GM11168 (cell line): ENCODE measurements around the gene SLC6A13.
"Not testable (repeated sequence)": the region's sequence is repeated elsewhere in the genome, so short reads cannot be mapped to it uniquely, and the experiment has no call there.

ENCODE experiments used
- in situ Hi-C: fragments of 300-500 bp; cut with MboI; formaldehyde crosslinking; loops from one replicate; pipeline ENCODE4 v1.12.0; 2022; ENCODE audit warnings: low sequenced_read_pairs; ENCODE audit not compliant: unreplicated experiment

Gene SLC6A13

GRCh38 chr12:262817-263216 lies at the start of gene SLC6A13:
TSS of gene SLC6A13 (minus strand) at chr12:262836. CDS start at chr12:260052, 2,784 bp downstream.
- in situ Hi-C loops = no loop called here

- in situ Hi-C loops = no loop called here
Measured at GRCh38 chr12:308511-308910, 45.9 kb upstream of the SLC6A13 start.

DNA sequence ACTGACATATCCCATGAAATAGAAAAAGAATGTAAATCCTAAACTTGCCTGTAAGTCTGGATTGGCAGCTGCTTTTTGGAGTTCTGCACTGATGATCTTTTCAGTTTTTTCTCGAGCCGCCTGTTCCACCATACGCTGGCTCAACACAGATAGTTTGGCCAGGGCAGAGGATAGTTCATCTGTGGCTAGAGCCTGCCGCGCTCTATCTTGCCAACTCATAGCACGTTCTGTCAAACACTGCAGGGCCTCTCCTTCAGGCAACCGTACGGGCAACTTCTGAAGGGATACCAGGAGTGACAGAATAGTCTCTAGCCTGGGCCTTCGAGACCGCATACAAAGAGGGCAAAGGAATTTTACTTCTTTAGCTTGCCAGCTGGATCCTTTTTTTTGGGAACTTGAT lies 44.8 kb upstream of the SLC6A13 start:
- in situ Hi-C loops = no loop called here

- in situ Hi-C loops = no loop called here
Measured at GRCh38 chr12:304805-305204, 42.2 kb upstream of the SLC6A13 start.

DNA sequence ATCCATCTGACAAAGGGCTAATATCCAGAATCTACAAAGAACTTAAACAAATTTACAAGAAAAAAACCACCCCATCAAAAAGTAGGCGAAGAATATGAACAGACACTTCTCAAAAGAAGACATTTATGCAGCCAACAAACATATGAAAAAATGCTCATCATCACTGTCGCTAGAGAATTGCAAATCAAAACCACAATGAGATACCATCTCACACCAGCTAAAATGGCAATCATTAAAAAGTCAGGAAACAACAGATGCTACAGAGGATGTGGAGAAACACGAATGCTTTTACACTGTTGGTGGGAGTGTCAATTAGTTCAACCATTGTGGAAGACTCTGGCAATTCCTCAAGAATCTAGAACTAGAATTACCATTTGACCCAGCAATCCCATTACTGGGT lies 40.1 kb upstream of the SLC6A13 start:
- in situ Hi-C loops = not testable (repeated sequence)

DNA sequence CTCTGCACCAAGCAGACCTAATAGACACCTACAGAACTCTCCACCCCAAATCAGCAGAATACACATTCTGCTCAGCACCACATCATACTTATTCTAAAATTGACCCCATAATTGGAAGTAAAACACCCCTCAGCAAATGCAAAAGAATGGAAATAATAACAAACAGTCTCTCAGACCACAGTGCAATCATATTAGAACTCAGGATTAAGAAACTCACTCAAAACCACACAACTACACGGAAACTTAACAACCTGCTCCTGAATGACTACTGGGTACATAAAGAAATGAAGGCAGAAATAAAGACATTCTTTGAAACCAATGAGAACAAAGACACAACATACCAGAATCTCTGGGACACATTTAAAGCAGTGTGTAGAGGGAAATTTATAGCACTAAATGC lies 37.5 kb upstream of the SLC6A13 start:
- in situ Hi-C loops = not testable (repeated sequence)

DNA sequence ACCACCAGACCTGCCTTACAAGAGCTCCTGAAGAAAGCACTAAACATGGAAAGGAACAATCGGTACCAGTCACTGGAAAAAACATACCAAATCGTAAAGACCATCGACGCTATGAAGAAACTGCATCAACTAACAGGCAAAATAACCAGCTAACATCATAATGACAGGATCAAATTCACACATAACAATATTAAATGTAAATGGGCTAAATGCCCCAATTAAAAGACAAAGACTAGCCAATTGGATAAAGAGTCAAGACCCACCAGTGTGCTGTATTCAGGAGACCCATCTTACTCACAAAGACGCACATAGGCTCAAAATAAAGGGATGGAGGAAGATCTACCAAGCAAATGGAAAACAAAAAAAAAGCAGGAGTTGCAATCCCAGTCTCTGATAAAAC lies 36.9 kb upstream of the SLC6A13 start:
- in situ Hi-C loops = not testable (repeated sequence)

GRCh38 chr12:298059-298458 lies 35.4 kb upstream of the SLC6A13 start:
- in situ Hi-C loops = not testable (repeated sequence)

GRCh38 chr12:295132-295531 lies 32.5 kb upstream of the SLC6A13 start:
- in situ Hi-C loops = no loop called here

DNA sequence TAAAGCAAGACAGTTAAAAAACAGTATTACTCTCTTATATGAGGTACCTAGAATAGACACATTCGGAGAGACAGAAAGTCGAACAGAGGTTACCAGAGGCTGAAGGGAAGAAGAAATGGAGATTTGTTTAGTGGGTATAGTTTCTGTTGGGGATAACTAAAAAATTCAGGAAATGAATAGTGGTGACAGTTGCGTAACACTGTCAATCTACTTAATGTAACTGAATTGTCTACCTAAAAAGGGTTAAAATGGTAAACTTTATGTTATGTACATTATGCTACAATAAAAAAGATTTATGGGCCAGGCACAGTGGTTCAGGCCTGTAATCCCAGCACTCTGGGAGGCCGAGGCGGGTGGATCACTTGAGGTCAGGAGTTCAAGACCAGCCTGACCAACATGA lies 30.6 kb upstream of the SLC6A13 start:
- in situ Hi-C loops = no loop called here

GRCh38 chr12:292186-292585 lies 29.6 kb upstream of the SLC6A13 start:
- in situ Hi-C loops = no loop called here

- in situ Hi-C loops = no loop called here
Measured at GRCh38 chr12:291153-291723, 28.6 kb upstream of the SLC6A13 start.

- in situ Hi-C loops = no loop called here
Measured at GRCh38 chr12:288687-289086, 26.1 kb upstream of the SLC6A13 start.

- in situ Hi-C loops = no loop called here
Measured at GRCh38 chr12:286531-287300, 24.1 kb upstream of the SLC6A13 start.

DNA sequence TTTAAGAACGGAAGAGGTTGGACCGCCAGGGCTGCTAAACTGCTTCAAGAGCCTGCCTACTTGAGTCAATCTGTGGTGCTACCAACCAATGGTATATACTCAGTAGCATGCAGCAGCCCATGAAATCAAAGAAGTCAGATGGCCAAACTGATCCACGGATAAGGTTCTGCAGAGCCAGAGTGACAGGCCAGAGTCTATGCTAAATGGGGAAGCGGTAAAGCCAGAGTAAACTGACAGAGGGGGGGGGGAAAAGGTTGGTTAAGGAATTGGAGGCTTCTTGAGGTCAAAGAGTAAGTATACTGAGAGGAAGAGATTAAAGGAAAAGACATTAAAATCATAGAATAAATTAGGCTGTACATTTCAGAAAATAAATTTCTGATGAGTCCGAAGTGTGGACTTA lies 15.4 kb upstream of the SLC6A13 start:
- in situ Hi-C loops = no loop called here

DNA sequence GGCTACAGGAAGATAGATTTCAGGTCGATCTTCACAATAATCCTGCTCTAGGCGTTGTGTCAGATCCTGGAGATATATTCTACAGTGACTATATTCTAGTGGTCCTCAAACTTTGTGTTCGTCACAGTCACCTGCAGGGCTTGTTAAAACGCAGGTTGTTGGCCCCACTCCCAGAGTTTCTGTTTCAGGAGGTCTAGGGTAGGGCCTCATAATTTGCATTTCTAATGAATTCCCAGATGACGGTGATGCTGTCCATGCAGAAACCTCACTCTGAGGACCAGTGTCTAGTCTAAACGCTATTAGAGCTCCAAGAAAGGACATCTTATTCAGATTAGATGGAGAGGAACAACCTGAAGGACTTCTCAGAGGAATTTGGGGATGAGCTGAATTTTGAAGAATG lies 13.2 kb upstream of the SLC6A13 start:
- in situ Hi-C loops = no loop called here

- in situ Hi-C loops = no loop called here
Measured at GRCh38 chr12:273382-273781, 10.7 kb upstream of the SLC6A13 start.

GRCh38 chr12:272942-273341 lies 10.3 kb upstream of the SLC6A13 start:
- in situ Hi-C loops = no loop called here

GRCh38 chr12:271161-271560 lies 8.5 kb upstream of the SLC6A13 start:
- in situ Hi-C loops = no loop called here

GRCh38 chr12:269191-269590 lies 6.6 kb upstream of the SLC6A13 start:
- in situ Hi-C loops = no loop called here

DNA sequence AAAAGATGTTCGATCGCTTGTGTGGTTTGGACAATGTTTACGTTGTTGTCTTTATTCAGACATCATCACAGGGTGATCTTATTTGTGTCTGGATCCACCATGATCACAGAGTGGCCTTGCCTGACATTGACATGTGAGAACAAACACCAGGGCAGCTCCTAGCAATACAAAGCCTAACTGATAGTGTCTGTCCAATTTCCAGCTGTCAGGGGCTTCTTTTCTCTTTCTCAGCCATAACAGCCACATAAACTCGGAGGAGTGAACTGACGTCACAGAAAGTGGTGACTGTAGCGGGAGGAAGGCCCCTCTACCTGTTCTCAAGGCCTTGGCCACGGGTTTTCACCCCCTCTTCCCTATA lies 5.8 kb upstream of the SLC6A13 start:
- in situ Hi-C loops = no loop called here
